HG03565 (cell line): ENCODE results near the gene CUBN.
"Not testable (repeated sequence)": the region's sequence is repeated elsewhere in the genome, so short reads cannot be mapped to it uniquely, and the experiment has no call there.

ENCODE experiments used
- ATAC-seq: cut with Tn5 transposase; IDR thresholded peaks from one replicate; pipeline ENCODE4 v1.9.1; 2021; ENCODE audit warnings: mild to moderate bottlenecking, moderate library complexity; ENCODE audit not compliant: unreplicated experiment

The CUBN gene

GRCh38 chr10:16832351-16833080 lies 297.1 kb downstream of the CUBN start:
- ATAC-seq = no peak

GRCh38 chr10:16828701-16829175 lies 300.9 kb downstream of the CUBN start:
- ATAC-seq = no peak

GRCh38 chr10:16828114-16828568 lies 301.5 kb downstream of the CUBN start:
- peak; percentile 80 for ATAC-seq

- ATAC-seq = not testable (repeated sequence)
Measured at GRCh38 chr10:16827474-16827873, 302.1 kb downstream of the CUBN start.

- ATAC-seq = no peak
Measured at GRCh38 chr10:16822726-16823360, 306.8 kb downstream of the CUBN start.

- ATAC-seq = no peak
Measured at GRCh38 chr10:16822027-16822426, 307.6 kb downstream of the CUBN start.

GRCh38 chr10:16820421-16820820 lies 309.2 kb downstream of the CUBN start:
- ATAC-seq = no peak

- no peak for ATAC-seq
Measured at GRCh38 chr10:16820018-16820417, 309.6 kb downstream of the CUBN start.

- no peak for ATAC-seq
Measured at GRCh38 chr10:16819436-16819835, 310.2 kb downstream of the CUBN start.

GRCh38 chr10:16819026-16819425 lies 310.6 kb downstream of the CUBN start:
- ATAC-seq = no peak

GRCh38 chr10:16817125-16818019 lies 312.2 kb downstream of the CUBN start, which contains the start of gene RSU1:
Gene RSU1, minus strand, starts transcription at chr10:16817424. Its CDS starts 343 bp downstream, at chr10:16817081.
- peak; percentile 98 for ATAC-seq

- no peak for ATAC-seq
Measured at GRCh38 chr10:16816830-16817124, 312.8 kb downstream of the CUBN start.

GRCh38 chr10:16816171-16816570 lies 313.4 kb downstream of the CUBN start:
- ATAC-seq = no peak

GRCh38 chr10:16814012-16814411 lies 315.6 kb downstream of the CUBN start:
- no peak for ATAC-seq

GRCh38 chr10:16812676-16813075 lies 316.9 kb downstream of the CUBN start:
- ATAC-seq = no peak

GRCh38 chr10:16811765-16812164 lies 317.8 kb downstream of the CUBN start:
- no peak for ATAC-seq

GRCh38 chr10:16811292-16811691 lies 318.3 kb downstream of the CUBN start:
- no peak for ATAC-seq

GRCh38 chr10:16809074-16809718 lies 320.4 kb downstream of the CUBN start:
- ATAC-seq = peak; percentile 81

GRCh38 chr10:16804123-16804522 lies 325.5 kb downstream of the CUBN start:
- no peak for ATAC-seq

- no peak for ATAC-seq
Measured at GRCh38 chr10:16803464-16803863, 326.1 kb downstream of the CUBN start.

- peak; percentile 71 for ATAC-seq
Measured at GRCh38 chr10:16799621-16800020, 330.0 kb downstream of the CUBN start.
